Hepatocyte (in vitro differentiated cells): ENCODE data around the gene S100P. TPM values are rescaled to one million over a fixed set of nuclear protein-coding genes. Genes with fewer than 3 reads are reported as not detected.

Experiments used
- DNase-seq: peaks from one replicate; pipeline ENCODE4 v3.0.0-alpha.2; 2016; ENCODE audit warnings: low spot score
- H2AFZ ChIP-seq: fragments of 200-600 bp; sonication (generic); 2 replicates; pipeline ENCODE4 v1.6.0; 2016; ENCODE audit warnings: antibody characterized with exemption, mild to moderate bottlenecking
- H3K27ac ChIP-seq: fragments of 200-600 bp; sonication (generic); 2 replicates; pipeline ENCODE4 v1.5.1; 2016; ENCODE audit warnings: mild to moderate bottlenecking
- H3K27me3 ChIP-seq: fragments of 200-600 bp; sonication (generic); 2 replicates; pipeline ENCODE4 v1.6.1; 2016
- H3K36me3 ChIP-seq: fragments of 200-600 bp; sonication (generic); replicated peaks from 2 replicates; pipeline ENCODE4 v1.5.1; 2016; ENCODE audit warnings: low read depth; ENCODE audit not compliant: insufficient read depth
- H3K4me1 ChIP-seq: fragments of 200-600 bp; sonication (generic); 2 replicates; pipeline ENCODE4 v1.5.1; 2016; ENCODE audit warnings: mild to moderate bottlenecking, moderate library complexity; ENCODE audit not compliant: insufficient read depth
- H3K4me2 ChIP-seq: fragments of 200-600 bp; sonication (generic); 2 replicates; pipeline ENCODE4 v1.6.0; 2016
- H3K4me3 ChIP-seq: fragments of 200-600 bp; sonication (generic); 2 replicates; pipeline ENCODE4 v1.5.1; 2016; ENCODE audit warnings: mild to moderate bottlenecking
- H3K79me2 ChIP-seq: fragments of 200-600 bp; sonication (generic); 2 replicates; pipeline ENCODE4 v1.6.0; 2017; ENCODE audit warnings: mild to moderate bottlenecking
- H3K9me2 ChIP-seq: fragments of 200-600 bp; sonication (generic); replicated peaks from 2 replicates; pipeline ENCODE4 v1.6.0; 2017; ENCODE audit warnings: mild to moderate bottlenecking; ENCODE audit not compliant: insufficient read depth
- H3K9me3 ChIP-seq: fragments of 200-600 bp; sonication (generic); 2 replicates; pipeline ENCODE4 v1.5.1; 2016; ENCODE audit warnings: low read depth, mild to moderate bottlenecking
- H4K20me1 ChIP-seq: fragments of 200-600 bp; sonication (generic); 2 replicates; pipeline ENCODE4 v1.6.0; 2016; ENCODE audit warnings: mild to moderate bottlenecking; ENCODE audit not compliant: insufficient read depth, poor library complexity, severe bottlenecking
- EZH2 ChIP-seq: fragments of 200-600 bp; sonication (generic); IDR thresholded peaks from 2 replicates; pipeline ENCODE4 v1.6.1; 2016; ENCODE audit warnings: antibody characterized with exemption, mild to moderate bottlenecking, borderline replicate concordance
- EZH2phosphoT487 ChIP-seq: fragments of 200-600 bp; sonication (generic); IDR thresholded peaks from one replicate; pipeline ENCODE4 v1.6.1; 2018; ENCODE audit warnings: antibody characterized with exemption, mild to moderate bottlenecking, low read depth, moderate library complexity; ENCODE audit not compliant: unreplicated experiment, severe bottlenecking
- WGBS: methylation state at CpG from one replicate; pipeline ENCODE4 v1.1.6; 2016; ENCODE audit warnings: low lambda C conversion rate; ENCODE audit errors: missing lambda C conversion rate; 5-methylcytosine and 5-hydroxymethylcytosine counted together
- polyA plus RNA-seq: library from polyadenylated mRNA; unstranded; fragments of >200 nt; fragmentation: Nextera tagmentation; extraction: Ambion mirVana; gene quantifications from 2 replicates; pipeline ENCODE4 v1.2.1, GENCODE V29; 2016
- total RNA-seq: library from RNA; depleted of rRNA; stranded (reverse); fragments of >200 nt; gene quantifications from 2 replicates; pipeline ENCODE4 v1.2.3, GENCODE V29; 2014
- TF ChIP-seq, protein P1 (sequence below): fragments of 200-600 bp; sonication (generic); IDR thresholded peaks from 2 replicates; pipeline ENCODE4 v1.5.1; 2016; ENCODE audit warnings: antibody characterized with exemption, mild to moderate bottlenecking; ENCODE audit not compliant: poor library complexity

The S100P gene
- total and polyA plus RNA-seq, 2 experiments from 2014 or later: 36.6 to 51.6 TPM

DNA sequence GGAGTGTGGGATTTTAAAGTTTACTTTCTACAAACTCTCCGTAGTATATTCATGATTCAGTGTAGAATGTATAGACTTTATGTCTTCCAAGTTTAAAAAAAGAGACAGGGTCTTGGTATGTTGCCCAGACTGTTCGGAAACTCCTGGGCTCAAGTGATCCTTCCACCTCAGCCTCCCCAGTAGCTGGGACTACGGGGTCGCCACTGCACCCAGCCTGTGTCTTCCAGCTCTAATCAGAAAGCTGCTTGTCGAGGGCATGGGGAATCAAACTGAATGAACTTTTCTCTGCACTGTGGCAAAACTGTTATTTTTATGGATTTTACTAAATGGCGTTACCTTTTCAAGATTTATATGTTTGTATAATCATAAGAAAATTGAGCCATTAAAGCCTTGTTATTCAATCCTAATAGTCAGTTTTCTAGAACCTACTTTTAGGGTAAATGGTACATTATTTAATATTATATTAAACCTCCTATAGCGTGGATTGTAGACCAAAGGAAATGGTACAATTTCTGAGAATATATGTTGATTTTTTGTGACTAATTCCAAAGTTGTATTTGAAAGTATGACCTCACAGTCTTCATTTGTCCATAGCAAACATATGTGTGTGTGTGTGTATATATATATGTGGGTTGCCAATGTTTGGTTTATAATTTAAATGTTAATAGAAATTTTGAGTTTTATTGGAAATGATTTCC lies 23.4 kb downstream of the S100P start:
- peak overlapping the region; percentile 18 for H2AFZ ChIP-seq

DNA sequence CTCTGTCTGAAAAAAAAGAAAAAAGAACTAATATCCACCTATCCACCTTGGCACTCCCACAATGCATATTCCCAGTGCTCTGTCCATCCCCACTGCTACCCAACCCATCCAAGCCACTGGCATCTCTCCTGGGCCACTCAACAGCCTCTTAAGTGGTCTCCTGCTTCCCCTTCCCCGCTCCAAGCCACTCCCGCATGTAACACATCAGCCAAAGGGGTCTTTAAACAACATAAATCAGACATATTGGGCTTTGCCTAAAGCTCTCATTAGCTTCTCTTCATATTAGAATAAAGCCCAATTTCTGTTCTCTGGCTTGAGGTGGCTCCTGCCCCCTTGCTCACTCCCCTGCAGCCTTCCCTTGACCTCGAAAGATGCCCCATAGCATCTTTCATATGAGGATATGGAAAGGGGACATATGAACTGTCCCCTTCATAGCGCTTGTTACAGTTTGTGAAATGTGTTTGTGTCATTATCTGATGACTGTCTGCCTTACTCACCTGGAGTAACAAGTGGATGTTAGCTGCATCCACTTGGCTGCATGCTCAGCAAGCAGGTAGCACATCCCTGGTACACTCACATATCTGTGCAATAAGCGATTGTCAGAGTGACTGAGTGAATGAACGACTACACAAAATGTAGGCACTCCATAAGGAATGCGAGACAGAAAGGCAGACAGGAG lies 25.4 kb downstream of the S100P start:
- DNase-seq: no peak
- no peaks in the 10 kb centered on the region for H3K27me3 ChIP-seq
- 81% methylated on average over 7 of the region's 7 CpGs for WGBS
- H3K9me3 ChIP-seq: no peaks in the 10 kb centered on the region
- H3K79me2 ChIP-seq: peaks cover 34% of the 10 kb centered on the region
- H3K27ac ChIP-seq: no peak overlapping the region
- no peaks in the 10 kb centered on the region for H3K36me3 ChIP-seq
- H3K4me2 ChIP-seq: no peak overlapping the region
- H3K4me3 ChIP-seq: no peak overlapping the region
- peaks cover 7% of the 10 kb centered on the region for H3K4me1 ChIP-seq
- H3K9me2 ChIP-seq: no peaks in the 10 kb centered on the region
- no peak overlapping the region for H2AFZ ChIP-seq
- TF ChIP-seq EZH2 (no peak), EZH2phosphoT487 (no peak)
- TF ChIP-seq, protein P1, sequence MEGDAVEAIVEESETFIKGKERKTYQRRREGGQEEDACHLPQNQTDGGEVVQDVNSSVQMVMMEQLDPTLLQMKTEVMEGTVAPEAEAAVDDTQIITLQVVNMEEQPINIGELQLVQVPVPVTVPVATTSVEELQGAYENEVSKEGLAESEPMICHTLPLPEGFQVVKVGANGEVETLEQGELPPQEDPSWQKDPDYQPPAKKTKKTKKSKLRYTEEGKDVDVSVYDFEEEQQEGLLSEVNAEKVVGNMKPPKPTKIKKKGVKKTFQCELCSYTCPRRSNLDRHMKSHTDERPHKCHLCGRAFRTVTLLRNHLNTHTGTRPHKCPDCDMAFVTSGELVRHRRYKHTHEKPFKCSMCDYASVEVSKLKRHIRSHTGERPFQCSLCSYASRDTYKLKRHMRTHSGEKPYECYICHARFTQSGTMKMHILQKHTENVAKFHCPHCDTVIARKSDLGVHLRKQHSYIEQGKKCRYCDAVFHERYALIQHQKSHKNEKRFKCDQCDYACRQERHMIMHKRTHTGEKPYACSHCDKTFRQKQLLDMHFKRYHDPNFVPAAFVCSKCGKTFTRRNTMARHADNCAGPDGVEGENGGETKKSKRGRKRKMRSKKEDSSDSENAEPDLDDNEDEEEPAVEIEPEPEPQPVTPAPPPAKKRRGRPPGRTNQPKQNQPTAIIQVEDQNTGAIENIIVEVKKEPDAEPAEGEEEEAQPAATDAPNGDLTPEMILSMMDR: no peak
- H4K20me1 ChIP-seq: peaks cover 16% of the 10 kb centered on the region

More for the DNA sequence above, 23.4 kb downstream of the S100P start:
- Histone ChIP-seq H3K27ac (peak overlapping the region; percentile 89), H4K20me1 (peaks cover 16% of the 10 kb centered on the region), H3K79me2 (peaks cover 34% of the 10 kb centered on the region), H3K9me3 (no peaks in the 10 kb centered on the region), H3K4me3 (peak overlapping the region; percentile 83), H3K36me3 (no peaks in the 10 kb centered on the region), H3K4me2 (peak overlapping the region; percentile 96), H3K27me3 (no peaks in the 10 kb centered on the region), H3K4me1 (peaks cover 7% of the 10 kb centered on the region), H3K9me2 (no peaks in the 10 kb centered on the region)
- 29% methylated on average over 7 of the region's 7 CpGs for WGBS
- no peak for TF ChIP-seq EZH2
- TF ChIP-seq, protein P1: no peak
- no peak for TF ChIP-seq EZH2phosphoT487
- no peak for DNase-seq

GRCh38 chr4:6719611-6720179 lies 26.0 kb downstream of the S100P start:
- H4K20me1 ChIP-seq: peaks cover 16% of the 10 kb centered on the region
- no peak overlapping the region for H3K4me2 ChIP-seq
- no peaks in the 10 kb centered on the region for H3K27me3 ChIP-seq
- H2AFZ ChIP-seq: no peak overlapping the region
- DNase-seq: no peak
- no peaks in the 10 kb centered on the region for H3K9me3 ChIP-seq
- peaks cover 7% of the 10 kb centered on the region for H3K4me1 ChIP-seq
- H3K9me2 ChIP-seq: no peaks in the 10 kb centered on the region
- 82% methylated on average over 8 of the region's 8 CpGs for WGBS
- no peak overlapping the region for H3K27ac ChIP-seq
- TF ChIP-seq, protein P1: no peak
- no peak for TF ChIP-seq EZH2phosphoT487
- no peaks in the 10 kb centered on the region for H3K36me3 ChIP-seq
- H3K4me3 ChIP-seq: no peak overlapping the region
- peaks cover 34% of the 10 kb centered on the region for H3K79me2 ChIP-seq
